Heart left ventricle (tissue), 13 donors: ENCODE results near the gene MFF.
"Not testable (repeated sequence)": the region's sequence is repeated elsewhere in the genome, so short reads cannot be mapped to it uniquely, and the experiment has no call there.

Source experiments
- POLR2A ChIP-seq, 2 donors: fragments of 450-650 bp; IDR thresholded peaks; one replicate each; pipeline ENCODE4 v1.6.1; 2017; ENCODE audit warnings: antibody characterized with exemption in 2 of 2, mild to moderate bottlenecking in 2 of 2, moderate library complexity in 2 of 2
- TF ChIP-seq, protein P1 (sequence below), 12 donors: fragments of 200-600 bp; sonication (generic) in 4 of 12; IDR thresholded peaks; one replicate each; pipeline versions ENCODE4 v1.5.0 to v1.8.0; 2018 to 2022; ENCODE audit warnings: antibody characterized with exemption in 12 of 12, mild to moderate bottlenecking in 5 of 12
- donor health status: ischemic (EF 13 %, LVEDD 7.1; RV severe dilation, severe dysfunction).
- donor health status: DM: no; HTN: yes; CAD: no.
- donor health status: DM: no; HTN: no; CAD: no.
- donor health status: ischemic (EF 25% LVEDD 6.9; RV normal size, moderate dysfunction).
- donor health status: ischemic (EF 25% LVEDD 5.7; RV mildly dilated, moderate dysfunction).
- donor health status: ischemic (EF 35%, LVEDD 5.7; RV mildly dilated, moderate dysfunction).
- donor health status: nonischemic (EF 11% LVEDD 7.7; RV severe dilation, severe dysfunction).
- donor health status: DM: yes; HTN: yes; CAD: no.
- donor health status: PGD.
- donor health status: ischemic (EF 29% LVEDD 5.4; RV normal size, mild dysfunction).
- donor health status: nonischemic (EF 23%, LVEDD 6.1; RV moderate dilation, normal function).

DNA sequence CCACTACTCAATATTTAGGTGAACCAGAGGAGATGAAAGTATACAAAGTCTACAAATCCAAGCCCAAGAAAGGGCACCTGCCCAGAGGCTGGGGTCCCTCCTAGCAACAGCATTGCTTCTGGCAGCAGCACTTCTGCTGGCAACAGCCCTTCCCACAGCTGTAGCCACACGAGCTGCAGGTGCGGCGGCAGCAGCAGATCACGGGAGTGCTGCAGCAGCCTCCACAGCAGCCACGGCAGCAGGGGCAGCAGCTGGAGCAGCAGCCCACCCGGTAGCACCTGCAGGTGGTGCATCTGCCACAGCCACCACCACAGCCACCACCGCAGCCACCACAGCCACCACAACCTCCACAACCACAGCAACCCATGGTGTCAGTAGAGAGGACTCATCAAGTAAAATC lies 62.5 kb downstream of the MFF start, which contains the start of gene SCYGR1:
- TF ChIP-seq POLR2A (IDR thresholded peaks at IDR 0.05): not testable (repeated sequence)
- TF ChIP-seq, protein P1, sequence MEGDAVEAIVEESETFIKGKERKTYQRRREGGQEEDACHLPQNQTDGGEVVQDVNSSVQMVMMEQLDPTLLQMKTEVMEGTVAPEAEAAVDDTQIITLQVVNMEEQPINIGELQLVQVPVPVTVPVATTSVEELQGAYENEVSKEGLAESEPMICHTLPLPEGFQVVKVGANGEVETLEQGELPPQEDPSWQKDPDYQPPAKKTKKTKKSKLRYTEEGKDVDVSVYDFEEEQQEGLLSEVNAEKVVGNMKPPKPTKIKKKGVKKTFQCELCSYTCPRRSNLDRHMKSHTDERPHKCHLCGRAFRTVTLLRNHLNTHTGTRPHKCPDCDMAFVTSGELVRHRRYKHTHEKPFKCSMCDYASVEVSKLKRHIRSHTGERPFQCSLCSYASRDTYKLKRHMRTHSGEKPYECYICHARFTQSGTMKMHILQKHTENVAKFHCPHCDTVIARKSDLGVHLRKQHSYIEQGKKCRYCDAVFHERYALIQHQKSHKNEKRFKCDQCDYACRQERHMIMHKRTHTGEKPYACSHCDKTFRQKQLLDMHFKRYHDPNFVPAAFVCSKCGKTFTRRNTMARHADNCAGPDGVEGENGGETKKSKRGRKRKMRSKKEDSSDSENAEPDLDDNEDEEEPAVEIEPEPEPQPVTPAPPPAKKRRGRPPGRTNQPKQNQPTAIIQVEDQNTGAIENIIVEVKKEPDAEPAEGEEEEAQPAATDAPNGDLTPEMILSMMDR (IDR thresholded peaks at IDR 0.05): not testable (repeated sequence)
